22Rv1 (cell line): Measurements from ENCODE around the gene MBNL3.

Experiments used
- H3K27ac ChIP-seq: fragments of 450-650 bp; 2 replicates; pipeline ENCODE4 v1.5.1; 2017
- CTCF ChIP-seq: fragments of 450-650 bp; IDR thresholded peaks from 2 replicates; pipeline ENCODE4 v1.5.1; 2017; ENCODE audit warnings: mild to moderate bottlenecking
- ZFX ChIP-seq: fragments of 450-650 bp; IDR thresholded peaks from 2 replicates; pipeline ENCODE4 v1.6.1; 2017; ENCODE audit warnings: antibody characterized with exemption, borderline replicate concordance

The MBNL3 gene

GRCh38 chrX:132384301-132384700 is 104.5 kb downstream of the MBNL3 start:
- TF ChIP-seq ZFX (no peak), CTCF (no peak)
- H3K27ac ChIP-seq, result no peak overlapping the region

GRCh38 chrX:132382068-132382467 is 106.8 kb downstream of the MBNL3 start:
- TF ChIP-seq CTCF, result no peak
- TF ChIP-seq ZFX, result no peak
- no peak overlapping the region for H3K27ac ChIP-seq

GRCh38 chrX:132378281-132378680 is 110.6 kb downstream of the MBNL3 start:
- no peak for TF ChIP-seq CTCF
- TF ChIP-seq ZFX, result no peak
- no peak overlapping the region for H3K27ac ChIP-seq

- H3K27ac ChIP-seq, result no peak overlapping the region
- peak; percentile 31 for TF ChIP-seq CTCF
- TF ChIP-seq ZFX, result no peak
These were observed 112.9 kb downstream of the MBNL3 start for GRCh38 chrX:132375941-132376340.

GRCh38 chrX:132373610-132374009 is 115.2 kb downstream of the MBNL3 start:
- H3K27ac ChIP-seq, result no peak overlapping the region
- TF ChIP-seq ZFX (no peak), CTCF (no peak)

- TF ChIP-seq CTCF, result no peak
- no peak for TF ChIP-seq ZFX
- H3K27ac ChIP-seq, result no peak overlapping the region
These were observed 119.1 kb downstream of the MBNL3 start for GRCh38 chrX:132369617-132370326.

- H3K27ac ChIP-seq, result no peak overlapping the region
- TF ChIP-seq CTCF (no peak), ZFX (no peak)
These were observed 120.9 kb downstream of the MBNL3 start for GRCh38 chrX:132367984-132368383.
